OCI-LY1 (cell line): Measurements from ENCODE around the gene PKNOX1.

Experiments used
- H2AFZ ChIP-seq: fragments of 200-600 bp; sonication (generic), shearing (Covaris generic); 2 replicates; pipeline ENCODE4 v1.6.0; 2014; ENCODE audit warnings: antibody characterized with exemption, mild to moderate bottlenecking, low read length
- H3F3A ChIP-seq: fragments of 200-600 bp; sonication (generic), shearing (Covaris generic); 2 replicates; pipeline ENCODE4 v1.6.0; 2014; ENCODE audit warnings: mild to moderate bottlenecking, antibody characterized with exemption, low read length, moderate library complexity; ENCODE audit not compliant: insufficient read depth
- H3K27ac ChIP-seq: fragments of 200-600 bp; sonication (generic); 2 replicates; pipeline ENCODE4 v1.5.1; 2014; ENCODE audit warnings: low read length, mixed run types, mild to moderate bottlenecking, low read depth; ENCODE audit not compliant: poor library complexity, severe bottlenecking
- H3K27me3 ChIP-seq: fragments of 200-600 bp; sonication (generic); 2 replicates; pipeline ENCODE4 v1.6.0; 2014; ENCODE audit warnings: antibody characterized with exemption, mild to moderate bottlenecking, low read length, moderate library complexity; ENCODE audit not compliant: insufficient read depth
- H3K36me3 ChIP-seq: fragments of 200-600 bp; sonication (generic); 2 replicates; pipeline ENCODE4 v1.6.1; 2014; ENCODE audit warnings: mild to moderate bottlenecking, antibody characterized with exemption, low read length, moderate library complexity, mixed read lengths; ENCODE audit not compliant: insufficient read depth
- H3K4me1 ChIP-seq: fragments of 200-600 bp; sonication (generic); 2 replicates; pipeline ENCODE4 v1.5.1; 2014; ENCODE audit warnings: mild to moderate bottlenecking, low read length, moderate library complexity; ENCODE audit not compliant: insufficient read depth, severe bottlenecking
- H3K4me2 ChIP-seq: fragments of 200-600 bp; sonication (generic), shearing (Covaris generic); 2 replicates; pipeline ENCODE4 v1.6.1; 2014; ENCODE audit warnings: low read length
- H3K4me3 ChIP-seq: fragments of 200-600 bp; sonication (generic); 2 replicates; pipeline ENCODE4 v1.5.1; 2014; ENCODE audit warnings: low read length, low read depth, mild to moderate bottlenecking, mixed read lengths; ENCODE audit not compliant: poor library complexity, severe bottlenecking
- H3K79me2 ChIP-seq: fragments of 200-600 bp; shearing (Covaris generic); 2 replicates; pipeline ENCODE4 v1.6.1; 2016; ENCODE audit warnings: mixed run types, low read length, mixed read lengths; ENCODE audit not compliant: insufficient read depth
- H3K9ac ChIP-seq: fragments of 200-600 bp; sonication (generic), shearing (Covaris generic); 2 replicates; pipeline ENCODE4 v1.6.1; 2014; ENCODE audit warnings: mild to moderate bottlenecking, low read length, mixed read lengths
- H3K9me2 ChIP-seq: fragments of 200-600 bp; sonication (generic), shearing (Covaris generic); 2 replicates; pipeline ENCODE4 v1.6.1; 2014; ENCODE audit warnings: low read depth, mild to moderate bottlenecking, low read length, mixed read lengths
- H3K9me3 ChIP-seq: fragments of 200-600 bp; shearing (Covaris generic); 2 replicates; pipeline ENCODE4 v1.6.1; 2014; ENCODE audit warnings: low read length, mixed read lengths
- H4K20me1 ChIP-seq: fragments of 200-600 bp; sonication (generic), shearing (Covaris generic); 2 replicates; pipeline ENCODE4 v1.6.0; 2016; ENCODE audit warnings: mild to moderate bottlenecking, low read length; ENCODE audit not compliant: insufficient read depth
- EZH2 ChIP-seq: fragments of 200-600 bp; sonication (generic), shearing (Covaris generic); IDR thresholded peaks from 2 replicates; pipeline ENCODE4 v1.8.0; 2017; ENCODE audit warnings: borderline replicate concordance, mixed run types, mild to moderate bottlenecking, antibody characterized with exemption, low read length, moderate library complexity, mixed read lengths
- TF ChIP-seq, protein P1 (sequence below): fragments of 200-600 bp; sonication (generic), shearing (Covaris generic); IDR thresholded peaks from 2 replicates; pipeline ENCODE4 v1.5.1; 2017; ENCODE audit warnings: mild to moderate bottlenecking, antibody characterized with exemption, low read length, moderate library complexity, mixed read lengths

The PKNOX1 gene

DNA sequence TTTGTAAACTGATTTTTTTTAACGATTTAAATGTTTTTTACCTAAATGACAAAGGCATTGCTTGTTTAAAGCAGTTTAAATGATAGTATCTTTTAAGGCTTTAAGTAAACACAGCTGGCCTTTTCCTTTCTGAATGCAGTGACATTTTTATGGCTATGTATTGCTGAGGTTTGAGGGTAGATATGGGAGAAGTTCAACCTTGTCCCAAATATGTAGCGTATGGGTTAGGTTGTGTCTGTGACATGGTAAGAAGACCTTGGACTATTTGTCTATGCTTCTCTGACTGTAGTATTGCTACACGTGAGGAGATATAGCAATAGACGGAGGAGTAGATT lies 32.5 kb downstream of the PKNOX1 start:
- no peaks in the 10 kb centered on the region for H4K20me1 ChIP-seq
- no peaks in the 10 kb centered on the region for H3K9me3 ChIP-seq
- no peaks in the 10 kb centered on the region for H3K27me3 ChIP-seq
- H3K36me3 ChIP-seq, result peaks cover 44% of the 10 kb centered on the region
- no peaks in the 10 kb centered on the region for H3K4me1 ChIP-seq
- no peak overlapping the region for H3K4me2 ChIP-seq
- H3F3A ChIP-seq, result no peaks in the 10 kb centered on the region
- no peak overlapping the region for H3K9ac ChIP-seq
- H3K79me2 ChIP-seq, result no peaks in the 10 kb centered on the region
- no peak overlapping the region for H2AFZ ChIP-seq
- no peak for TF ChIP-seq EZH2
- TF ChIP-seq, protein P1, sequence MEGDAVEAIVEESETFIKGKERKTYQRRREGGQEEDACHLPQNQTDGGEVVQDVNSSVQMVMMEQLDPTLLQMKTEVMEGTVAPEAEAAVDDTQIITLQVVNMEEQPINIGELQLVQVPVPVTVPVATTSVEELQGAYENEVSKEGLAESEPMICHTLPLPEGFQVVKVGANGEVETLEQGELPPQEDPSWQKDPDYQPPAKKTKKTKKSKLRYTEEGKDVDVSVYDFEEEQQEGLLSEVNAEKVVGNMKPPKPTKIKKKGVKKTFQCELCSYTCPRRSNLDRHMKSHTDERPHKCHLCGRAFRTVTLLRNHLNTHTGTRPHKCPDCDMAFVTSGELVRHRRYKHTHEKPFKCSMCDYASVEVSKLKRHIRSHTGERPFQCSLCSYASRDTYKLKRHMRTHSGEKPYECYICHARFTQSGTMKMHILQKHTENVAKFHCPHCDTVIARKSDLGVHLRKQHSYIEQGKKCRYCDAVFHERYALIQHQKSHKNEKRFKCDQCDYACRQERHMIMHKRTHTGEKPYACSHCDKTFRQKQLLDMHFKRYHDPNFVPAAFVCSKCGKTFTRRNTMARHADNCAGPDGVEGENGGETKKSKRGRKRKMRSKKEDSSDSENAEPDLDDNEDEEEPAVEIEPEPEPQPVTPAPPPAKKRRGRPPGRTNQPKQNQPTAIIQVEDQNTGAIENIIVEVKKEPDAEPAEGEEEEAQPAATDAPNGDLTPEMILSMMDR, result no peak
- H3K4me3 ChIP-seq, result no peak overlapping the region
- no peak overlapping the region for H3K27ac ChIP-seq
- H3K9me2 ChIP-seq, result no peaks in the 10 kb centered on the region

DNA sequence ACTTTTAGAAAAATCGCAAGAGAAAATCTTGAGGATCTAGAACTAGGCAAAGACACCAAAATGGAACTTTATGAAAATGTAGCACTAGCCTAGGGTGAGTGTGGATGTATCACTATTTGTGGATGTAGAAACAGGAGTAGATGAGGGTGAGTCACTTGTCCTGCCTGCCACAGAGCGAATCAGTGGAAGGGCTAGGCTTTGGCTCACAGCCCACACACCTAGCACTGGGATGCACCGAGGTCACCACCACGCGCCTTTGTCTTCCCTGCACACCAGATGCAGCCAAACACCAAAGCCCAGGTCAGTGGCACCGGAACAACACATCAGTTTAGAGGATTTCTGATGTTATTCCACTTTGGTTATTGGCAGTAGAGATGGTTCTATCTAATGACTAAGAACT lies 38.2 kb downstream of the PKNOX1 start:
- Histone ChIP-seq H3K4me3 (no peak overlapping the region), H3K27ac (no peak overlapping the region), H3F3A (no peaks in the 10 kb centered on the region), H3K36me3 (peaks cover 56% of the 10 kb centered on the region), H3K9me3 (no peaks in the 10 kb centered on the region), H3K4me1 (peaks cover 23% of the 10 kb centered on the region), H3K79me2 (no peaks in the 10 kb centered on the region), H3K9me2 (no peaks in the 10 kb centered on the region), H3K27me3 (no peaks in the 10 kb centered on the region), H2AFZ (no peak overlapping the region), H4K20me1 (no peaks in the 10 kb centered on the region), H3K9ac (no peak overlapping the region), H3K4me2 (no peak overlapping the region)
- TF ChIP-seq EZH2, result no peak
- TF ChIP-seq, protein P1, result no peak

DNA sequence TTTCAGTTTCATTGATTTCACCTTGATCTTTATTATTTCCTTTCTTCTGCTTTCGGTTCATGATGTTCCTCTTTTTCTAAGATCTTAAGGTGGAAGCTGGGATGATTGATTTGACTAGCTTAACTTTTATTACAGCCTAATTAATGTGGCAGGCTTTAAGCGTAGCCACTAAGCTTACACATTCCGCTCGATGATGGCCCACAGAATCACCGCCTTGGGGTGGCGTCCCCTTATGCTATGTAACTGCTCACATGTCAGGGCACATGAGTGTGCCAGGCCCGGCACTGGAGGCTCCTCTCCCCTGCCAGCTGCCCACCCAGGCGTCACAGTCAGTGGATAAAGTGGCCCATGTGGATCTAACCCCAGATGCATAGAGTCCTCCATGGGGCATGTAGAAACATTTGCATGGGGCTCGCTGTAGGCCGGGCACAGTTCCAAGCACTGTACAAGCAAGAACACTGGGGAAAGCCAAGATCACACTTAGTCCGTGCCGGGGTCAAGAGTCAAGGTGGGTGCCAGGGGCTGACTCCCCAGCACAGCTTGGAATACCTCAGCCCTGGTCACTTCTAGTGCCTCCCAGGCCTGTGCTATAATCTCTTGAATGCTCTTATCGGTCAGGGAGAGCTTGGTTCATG lies 41.7 kb downstream of the PKNOX1 start:
- Histone ChIP-seq H3K4me2 (peak overlapping the region; percentile 21; the same call in 1 of the 2 replicates), H3K36me3 (peaks cover 35% of the 10 kb centered on the region), H3K4me3 (peak overlapping the region; percentile 0), H3K79me2 (no peaks in the 10 kb centered on the region), H3K27me3 (no peaks in the 10 kb centered on the region), H3K27ac (peak overlapping the region; percentile 56), H3F3A (no peaks in the 10 kb centered on the region), H3K9me3 (no peaks in the 10 kb centered on the region), H4K20me1 (no peaks in the 10 kb centered on the region), H2AFZ (no peak overlapping the region), H3K9me2 (no peaks in the 10 kb centered on the region), H3K4me1 (peaks cover 54% of the 10 kb centered on the region), H3K9ac (no peak overlapping the region)
- TF ChIP-seq, protein P1, result no peak
- TF ChIP-seq EZH2, result no peak
